OCI-LY7 (cell line): ENCODE measurements around the gene GAS2L2. TPM values are rescaled to one million over a fixed set of nuclear protein-coding genes. Genes with fewer than 3 reads are reported as not detected.

ENCODE experiments used
- BruUV-seq: library from RNA; stranded (reverse); fragments of 400-500 nt; replicated peaks from 2 replicates; lab custom pipeline; 2021; lab: Mats Ljungman, UMichigan
- CTCF ChIA-PET: fragments of 300-600 bp; sonication (Branson Sonifier 250); formaldehyde crosslinking; loops from one replicate; lab custom pipeline; 2022; ENCODE audit warnings: antibody characterized with exemption; ENCODE audit not compliant: unreplicated experiment; lab: Charles Lee
- POLR2A ChIA-PET: fragments of 300-600 bp; sonication (Branson Sonifier 250); formaldehyde crosslinking; loops from one replicate; lab custom pipeline; 2022; ENCODE audit warnings: antibody characterized with exemption; lab: Charles Lee
- DNase-seq: peaks from one replicate; pipeline ENCODE4 v3.0.0-alpha.2; 2015; ENCODE audit warnings: low spot score
- H2AFZ ChIP-seq: fragments of 200-600 bp; sonication (generic), shearing (Covaris generic); 2 replicates; pipeline ENCODE4 v1.6.1; 2014; ENCODE audit warnings: mild to moderate bottlenecking, antibody characterized with exemption, low read length, moderate library complexity
- H3K27ac ChIP-seq: fragments of 200-600 bp; sonication (generic); 2 replicates; pipeline ENCODE4 v1.5.1; 2014; ENCODE audit warnings: mixed run types, low read depth, mild to moderate bottlenecking, moderate library complexity, low read length, inconsistent platforms; ENCODE audit not compliant: poor library complexity, severe bottlenecking
- H3K36me3 ChIP-seq: fragments of 200-600 bp; sonication (generic); 2 replicates; pipeline ENCODE4 v1.6.1; 2014; ENCODE audit warnings: mild to moderate bottlenecking, antibody characterized with exemption, low read length, moderate library complexity, mixed read lengths; ENCODE audit not compliant: insufficient read depth
- H3K4me1 ChIP-seq: fragments of 200-600 bp; sonication (generic); 2 replicates; pipeline ENCODE4 v1.5.1; 2014; ENCODE audit warnings: mild to moderate bottlenecking, low read length; ENCODE audit not compliant: insufficient read depth, poor library complexity, severe bottlenecking
- H3K4me2 ChIP-seq: fragments of 200-600 bp; sonication (generic); 2 replicates; pipeline ENCODE4 v1.6.1; 2014; ENCODE audit warnings: mild to moderate bottlenecking, low read length
- H3K4me3 ChIP-seq: fragments of 200-600 bp; sonication (generic); 2 replicates; pipeline ENCODE4 v1.5.1; 2014; ENCODE audit warnings: mild to moderate bottlenecking, low read depth, low read length; ENCODE audit not compliant: poor library complexity, severe bottlenecking
- H3K79me2 ChIP-seq: fragments of 200-600 bp; sonication (generic); 2 replicates; pipeline ENCODE4 v1.6.1; 2016; ENCODE audit warnings: low read depth, mild to moderate bottlenecking, low read length, moderate library complexity, mixed read lengths; ENCODE audit not compliant: insufficient read depth
- H3K9me2 ChIP-seq: fragments of 200-600 bp; sonication (generic); 2 replicates; pipeline ENCODE4 v1.6.1; 2016; ENCODE audit warnings: mild to moderate bottlenecking, low read length, mixed read lengths; ENCODE audit not compliant: insufficient read depth
- H3K9me3 ChIP-seq: fragments of 200-600 bp; sonication (generic); 2 replicates; pipeline ENCODE4 v1.6.1; 2014; ENCODE audit warnings: mild to moderate bottlenecking, mixed run types, low read length, mixed read lengths
- H4K20me1 ChIP-seq: fragments of 200-600 bp; sonication (generic); 2 replicates; pipeline ENCODE4 v1.6.1; 2014; ENCODE audit warnings: mild to moderate bottlenecking, antibody characterized with exemption, low read length, moderate library complexity, mixed read lengths; ENCODE audit not compliant: insufficient read depth
- CTCF ChIP-seq: fragments of 200-600 bp; sonication (generic); conservative IDR thresholded peaks from 2 replicates; pipeline ENCODE4 v1.5.1; 2014; ENCODE audit warnings: mild to moderate bottlenecking, antibody characterized with exemption, low read length, moderate library complexity, mixed read lengths
- EZH2phosphoT487 ChIP-seq: fragments of 200-600 bp; sonication (generic); IDR thresholded peaks from 2 replicates; pipeline ENCODE4 v1.6.1; 2018; ENCODE audit warnings: low read depth, borderline replicate concordance, mild to moderate bottlenecking, mixed run types, antibody characterized with exemption, low read length, moderate library complexity, mixed read lengths
- intact Hi-C: fragments of 100-400 bp; cut with micrococcal nuclease; formaldehyde crosslinking; loops from one replicate; pipeline ENCODE4 v1.10.0; 2022; ENCODE audit not compliant: unreplicated experiment
- total RNA-seq, 2 experiments: library from RNA; depleted of rRNA in 1 of 2; stranded (reverse); fragments of >200 nt in 1 of 2; shearing (Covaris generic) in 1 of 2; gene quantifications; 2 replicates each; pipeline ENCODE4 v1.2.3, GENCODE V29; 2014 to 2022

GAS2L2 gene
- total RNA-seq, 2 experiments from 2014 or later: 0.21 TPM; not detected in 1

GRCh38 chr17:35750526-35751395, 2.3 kb downstream of the GAS2L2 start:
- POLR2A ChIA-PET: no interaction called here
- no peaks in the 10 kb centered on the region for H3K4me1 ChIP-seq
- H3K4me2 ChIP-seq: no peak overlapping the region
- H3K79me2 ChIP-seq: no peaks in the 10 kb centered on the region
- intact Hi-C loops: no loop called here
- no peaks in the 10 kb centered on the region for H4K20me1 ChIP-seq
- CTCF ChIA-PET: no interaction called here
- no TSS peak for BruUV-seq
- H3K27ac ChIP-seq: no peak overlapping the region
- H3K9me2 ChIP-seq: no peaks in the 10 kb centered on the region
- no peak overlapping the region for H3K4me3 ChIP-seq
- TF ChIP-seq EZH2phosphoT487 (no peak), CTCF (no peak)
- no peak for DNase-seq
- no peaks in the 10 kb centered on the region for H3K36me3 ChIP-seq
- no peaks in the 10 kb centered on the region for H3K9me3 ChIP-seq
- no peak overlapping the region for H2AFZ ChIP-seq

- ChIA-PET CTCF (interaction anchor here (0.6 kb wide), 1 partner anchor 887 kb away, joined by 4 read pairs; no protein-coding TSS in a partner anchor), POLR2A (no interaction called here)
- H3K4me3 ChIP-seq: no peak overlapping the region
- H3K4me2 ChIP-seq: no peak overlapping the region
- BruUV-seq: no TSS peak
- H3K9me2 ChIP-seq: no peaks in the 10 kb centered on the region
- no peaks in the 10 kb centered on the region for H4K20me1 ChIP-seq
- no peak overlapping the region for H3K27ac ChIP-seq
- TF ChIP-seq CTCF (no peak), EZH2phosphoT487 (no peak)
- no peaks in the 10 kb centered on the region for H3K9me3 ChIP-seq
- DNase-seq: no peak
- H3K36me3 ChIP-seq: no peaks in the 10 kb centered on the region
- intact Hi-C loops: loop anchor here (5.0 kb wide), 1 partner anchor 207 kb away; no protein-coding TSS in a partner anchor
- no peaks in the 10 kb centered on the region for H3K79me2 ChIP-seq
- no peaks in the 10 kb centered on the region for H3K4me1 ChIP-seq
- no peak overlapping the region for H2AFZ ChIP-seq
These were observed 3.3 kb downstream of the GAS2L2 start for GRCh38 chr17:35749560-35750412.
